GM12878 (cell line): ENCODE measurements around the gene ABHD6. TPM values are rescaled to one million over a fixed set of nuclear protein-coding genes. Genes with fewer than 3 reads are reported as not detected.

Source experiments
- ATAC-seq: fragments of 200-7000 bp; cut with Tn5 transposase; 3 replicates; pipeline ENCODE4 v1.9.1; 2020; ENCODE audit warnings: mild to moderate bottlenecking, moderate library complexity
- BruUV-seq: library from RNA; stranded (reverse); fragments of 400-500 nt; replicated peaks from 2 replicates; lab custom pipeline; 2021; lab: Mats Ljungman, UMichigan
- CTCF ChIA-PET: fragments of 300-600 bp; sonication (Branson Sonifier 250); formaldehyde crosslinking; extraction: SDS; loops from one replicate; lab custom pipeline; 2021; ENCODE audit warnings: inconsistent platforms; lab: Yijun Ruan, JAX
- POLR2A ChIA-PET: fragments of 350-600 bp; formaldehyde crosslinking; extraction: SDS; loops from one replicate; lab custom pipeline; 2021; ENCODE audit warnings: inconsistent platforms; lab: Charles Lee
- RAD21 ChIA-PET: fragments of 300-600 bp; sonication (Branson Sonifier 250); formaldehyde crosslinking; loops from one replicate; lab custom pipeline; 2023; ENCODE audit warnings: antibody characterized with exemption; ENCODE audit not compliant: unreplicated experiment; lab: Charles Lee
- SMC1A ChIA-PET: fragments of 300-600 bp; sonication (Branson Sonifier 250); formaldehyde crosslinking; loops from one replicate; lab custom pipeline; 2023; ENCODE audit not compliant: unreplicated experiment, uncharacterized antibody; lab: Charles Lee
- DNase-seq: peaks from one replicate; pipeline ENCODE4 v3.0.0-alpha.2; 2011; ENCODE audit warnings: low read depth, low spot score
- FAIRE-seq: peaks from 3 replicates; lab custom pipeline; 2011; peaks lifted over from hg19 to GRCh38; lab: Jason Lieb, UNC
- H2AFZ ChIP-seq: 2 replicates; pipeline ENCODE4 v1.6.0; 2011; ENCODE audit warnings: low read depth, low read length, control low read depth; ENCODE audit not compliant: control insufficient read depth
- H3K27ac ChIP-seq: 2 replicates; pipeline ENCODE4 v1.5.1; 2011; ENCODE audit warnings: control low read depth; ENCODE audit not compliant: control insufficient read depth, insufficient read depth
- H3K27me3 ChIP-seq, 2 experiments: replicated peaks in 1 of 2; 2 replicates each; pipeline versions ENCODE4 v1.6.0 to v1.6.1; 2011; ENCODE audit warnings: low read length in 1 of 2; ENCODE audit not compliant: control insufficient read depth in 2 of 2, insufficient read depth in 2 of 2
- H3K36me3 ChIP-seq, 2 experiments: 2 replicates each; pipeline ENCODE4 v1.5.1; 2011; ENCODE audit warnings: low read length in 1 of 2; ENCODE audit not compliant: control insufficient read depth in 2 of 2, insufficient read depth in 2 of 2
- H3K4me1 ChIP-seq: 2 replicates; pipeline ENCODE4 v1.6.1; 2011; ENCODE audit warnings: mild to moderate bottlenecking, low read length, moderate library complexity, mixed read lengths; ENCODE audit not compliant: control insufficient read depth, insufficient read depth
- H3K4me2 ChIP-seq: 2 replicates; pipeline ENCODE4 v1.6.0; 2011; ENCODE audit warnings: control low read depth; ENCODE audit not compliant: control insufficient read depth, insufficient read depth
- H3K4me3 ChIP-seq: fragments of 200-600 bp; sonication (generic); 2 replicates; pipeline ENCODE4 v1.5.1; 2016
- H3K79me2 ChIP-seq: 2 replicates; pipeline ENCODE4 v1.6.0; 2011; ENCODE audit warnings: low read length; ENCODE audit not compliant: control insufficient read depth, insufficient read depth
- H3K9ac ChIP-seq: 2 replicates; pipeline ENCODE4 v1.8.0; 2011; ENCODE audit warnings: low read length, control low read depth, mixed read lengths; ENCODE audit not compliant: control insufficient read depth, insufficient read depth
- H3K9me3 ChIP-seq: replicated peaks from 3 replicates; pipeline ENCODE4 v1.5.1; 2011; ENCODE audit warnings: mild to moderate bottlenecking, low read length; ENCODE audit not compliant: control insufficient read depth, insufficient read depth
- H4K20me1 ChIP-seq: 2 replicates; pipeline ENCODE4 v1.6.0; 2011; ENCODE audit not compliant: control insufficient read depth, insufficient read depth
- EP300 ChIP-seq, 2 experiments: fragments of 150-350 bp in 1 of 2; IDR thresholded peaks; 2 replicates each; pipeline ENCODE4 v1.6.1; 2011 to 2012; ENCODE audit warnings: low read depth in 2 of 2, low read length in 2 of 2, borderline replicate concordance in 1 of 2, improper control_type of control experiment in 1 of 2, inconsistent platforms in 1 of 2; ENCODE audit not compliant: control insufficient read depth in 1 of 2
- EZH2 ChIP-seq: IDR thresholded peaks from 2 replicates; pipeline ENCODE4 v1.6.1; 2012; ENCODE audit warnings: low read depth, mild to moderate bottlenecking, control low read depth, inconsistent platforms, low read length, borderline replicate concordance; ENCODE audit not compliant: control insufficient read depth
- ZZZ3 ChIP-seq: IDR thresholded peaks from 2 replicates; pipeline ENCODE4 v1.6.1; 2011; ENCODE audit warnings: low read depth; ENCODE audit not compliant: control insufficient read depth, insufficient read length
- WGBS: methylation state at CpG from one replicate; pipeline ENCODE4 v1.1.6; 2016; ENCODE audit warnings: low lambda C conversion rate; ENCODE audit not compliant: insufficient replicate concordance, insufficient coverage; ENCODE audit errors: missing lambda C conversion rate; 5-methylcytosine and 5-hydroxymethylcytosine counted together
- in situ Hi-C: fragments of 300-500 bp; cut with MboI; formaldehyde crosslinking; loops from 9 replicates; pipeline ENCODE4 v1.14.3; 2018; ENCODE audit warnings: mixed read lengths
- intact Hi-C: fragments of 100-400 bp; cut with micrococcal nuclease; formaldehyde crosslinking; loops from one replicate; pipeline ENCODE4 v1.14.2; 2022; ENCODE audit not compliant: unreplicated experiment
- polyA plus RNA-seq, 11 experiments: library from polyadenylated mRNA; depleted of rRNA in 4 of 11; unstranded in 6 of 11; stranded (reverse) in 5 of 11; fragments of >200 nt; fragmentation: Nextera tagmentation in 4 of 11; fragmentation: Illumina TruSeq in 1 of 11; extraction: Ambion mirVana in 4 of 11; extraction: Trizol in 1 of 11; gene quantifications; 1 replicate in 1 of 11; 2 replicates in 10 of 11; pipeline versions ENCODE4 v1.2.1 to v1.2.3, GENCODE V29; 2011 to 2016; ENCODE audit warnings: inconsistent platforms in 2 of 11, missing spikeins in 2 of 11, low read depth in 1 of 11
- total RNA-seq, 4 experiments: library from RNA; depleted of rRNA in 3 of 4; stranded (reverse); fragments of >200 nt in 3 of 4; fragmentation: Illumina TruSeq in 1 of 4; extraction: Trizol in 1 of 4; gene quantifications; 2 replicates each; pipeline versions ENCODE4 v1.2.1 to v1.2.3, GENCODE V29; 2013 to 2021
- TF ChIP-seq, protein P1 (sequence below): IDR thresholded peaks from 2 replicates; pipeline ENCODE4 v1.6.1; 2012; ENCODE audit warnings: low read depth, low read length, improper control_type of control experiment

Gene ABHD6
- total and polyA plus RNA-seq, 10 of the 15 experiments (the other 5 are each of a cell fraction or from before 2014, with no cell fraction given): 1.4 to 33.2 (median 3.2) TPM

GRCh38 chr3:58326267-58326900 is 88.8 kb downstream of the ABHD6 start:
- Histone ChIP-seq H3K4me2 (no peak overlapping the region), H3K9ac (no peak overlapping the region), H3K27ac (no peak overlapping the region), H3K79me2 (no peaks in the 10 kb centered on the region), H4K20me1 (no peaks in the 10 kb centered on the region), H3K4me3 (no peak overlapping the region), H3K36me3 (no peaks in the 10 kb centered on the region), H3K4me1 (peaks cover 17% of the 10 kb centered on the region), H3K9me3 (no peaks in the 10 kb centered on the region), H2AFZ (no peak overlapping the region), H3K27me3 (no peaks in the 10 kb centered on the region)
- ATAC-seq (no peak), DNase-seq (no peak), FAIRE-seq (no peak)
- SMC1A ChIA-PET: interaction anchor here (0.7 to 2.6 kb wide), 8 partner anchors 8 to 309 kb away, joined by 3 to 13 read pairs (median 4); partner anchors contain the start of genes HTD2, KCTD6 and RPP14
- in situ Hi-C loops: loop anchor here (5.0 to 10.0 kb wide), 3 partner anchors 86 to 208 kb away; partner anchors contain the start of gene ACOX2
- TF ChIP-seq, protein P1, sequence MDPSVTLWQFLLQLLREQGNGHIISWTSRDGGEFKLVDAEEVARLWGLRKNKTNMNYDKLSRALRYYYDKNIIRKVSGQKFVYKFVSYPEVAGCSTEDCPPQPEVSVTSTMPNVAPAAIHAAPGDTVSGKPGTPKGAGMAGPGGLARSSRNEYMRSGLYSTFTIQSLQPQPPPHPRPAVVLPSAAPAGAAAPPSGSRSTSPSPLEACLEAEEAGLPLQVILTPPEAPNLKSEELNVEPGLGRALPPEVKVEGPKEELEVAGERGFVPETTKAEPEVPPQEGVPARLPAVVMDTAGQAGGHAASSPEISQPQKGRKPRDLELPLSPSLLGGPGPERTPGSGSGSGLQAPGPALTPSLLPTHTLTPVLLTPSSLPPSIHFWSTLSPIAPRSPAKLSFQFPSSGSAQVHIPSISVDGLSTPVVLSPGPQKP: no peak
- TF ChIP-seq EP300 (IDR thresholded peaks at IDR 0.05; ENCODE audit: borderline replicate concordance in 1 of 2, control insufficient read depth in 1 of 2, low read depth in 2 of 2, low read length in 2 of 2) (no peak), EZH2 (no peak), ZZZ3 (no peak)
- CTCF ChIA-PET: interaction anchor here (13.0 kb wide), 1 partner anchor 88 kb away, joined by 112 read pairs; no protein-coding TSS in a partner anchor
- POLR2A ChIA-PET: no interaction called here
- 90% methylated on average over 8 of the region's 8 CpGs for WGBS
- RAD21 ChIA-PET: interaction anchor here (1.2 kb wide), 1 partner anchor 89 kb away, joined by 3 read pairs; no protein-coding TSS in a partner anchor
- no TSS peak for BruUV-seq
- intact Hi-C loops: no loop called here
